Suprapubic skin (tissue), 4 donors: ENCODE data around the gene CCDC73. TPM values are rescaled to one million over a fixed set of nuclear protein-coding genes. Genes with fewer than 3 reads are reported as not detected.
"Not testable (repeated sequence)": the region's sequence is repeated elsewhere in the genome, so short reads cannot be mapped to it uniquely, and the experiment has no call there.

ENCODE experiments used
- DNase-seq, 2 donors: peaks; one replicate each; pipeline ENCODE4 v3.0.0-alpha.2; 2019; ENCODE audit warnings: low spot score in 2 of 2
- H3K27ac ChIP-seq: fragments of 200-600 bp; sonication (generic); one replicate; pipeline ENCODE4 v1.5.1; 2019
- H3K27me3 ChIP-seq: fragments of 200-600 bp; sonication (generic); one replicate; pipeline ENCODE4 v1.5.1; 2019
- H3K36me3 ChIP-seq: fragments of 200-600 bp; sonication (generic); one replicate; pipeline ENCODE4 v1.5.1; 2019
- H3K4me1 ChIP-seq: fragments of 200-600 bp; sonication (generic); one replicate; pipeline ENCODE4 v1.5.1; 2019
- H3K4me3 ChIP-seq: fragments of 200-600 bp; sonication (generic); one replicate; pipeline ENCODE4 v1.5.1; 2019; ENCODE audit warnings: mild to moderate bottlenecking
- H3K9me3 ChIP-seq: fragments of 200-600 bp; sonication (generic); one replicate; pipeline ENCODE4 v1.5.1; 2019
- CTCF ChIP-seq, 2 donors: fragments of 200-600 bp in 1 of 2; fragments of 450-650 bp in 1 of 2; sonication (generic) in 1 of 2; IDR thresholded peaks; one replicate each; pipeline ENCODE4 v1.5.1; 2016 to 2019; ENCODE audit warnings: antibody characterized with exemption in 2 of 2, mild to moderate bottlenecking in 1 of 2, moderate library complexity in 1 of 2
- EP300 ChIP-seq: sonication (generic); formaldehyde crosslinking; IDR thresholded peaks from one replicate; pipeline ENCODE4 v1.6.1; 2017; ENCODE audit warnings: antibody characterized with exemption
- POLR2A ChIP-seq, 2 donors: fragments of 450-650 bp; IDR thresholded peaks; one replicate each; pipeline ENCODE4 v1.6.1; 2017; ENCODE audit warnings: antibody characterized with exemption in 2 of 2, mild to moderate bottlenecking in 2 of 2, moderate library complexity in 2 of 2
- POLR2AphosphoS5 ChIP-seq, 3 donors: sonication (generic); formaldehyde crosslinking; IDR thresholded peaks; one replicate each; pipeline ENCODE4 v1.6.1; 2017; ENCODE audit warnings: antibody characterized with exemption in 3 of 3
- WGBS: methylation state at CpG from one replicate; pipeline ENCODE4 v1.1.5; 2018; 5-methylcytosine and 5-hydroxymethylcytosine counted together
- total RNA-seq, 4 donors: library from RNA; depleted of rRNA; stranded (reverse); fragments of >200 nt; gene quantifications; one replicate each; pipeline ENCODE4 v1.1.0, GENCODE V29; 2016

The CCDC73 gene
- total RNA-seq, 4 donors from 2014 or later: not detected

GRCh38 chr11:32729976-32730375 is 64.5 kb downstream of the CCDC73 start:
- H3K4me3 ChIP-seq: no peak overlapping the region
- H3K27ac ChIP-seq: no peak overlapping the region
- H3K4me1 ChIP-seq: no peaks in the 10 kb centered on the region
- 86% methylated on average over 1 of the region's 1 CpG for whole genome bisulfite sequencing
- no peaks in the 10 kb centered on the region for H3K36me3 ChIP-seq
- TF ChIP-seq POLR2A (IDR thresholded peaks at IDR 0.05) (no peak), EP300 (no peak)
- no peak for DNase-seq
- H3K27me3 ChIP-seq: no peaks in the 10 kb centered on the region
- peaks cover 2% of the 10 kb centered on the region for H3K9me3 ChIP-seq

GRCh38 chr11:32723332-32723731 is 71.1 kb downstream of the CCDC73 start:
- no peak for TF ChIP-seq CTCF (IDR thresholded peaks at IDR 0.05)
- no peak for TF ChIP-seq POLR2A (IDR thresholded peaks at IDR 0.05)
- TF ChIP-seq EP300: no peak
- 63% methylated on average over 3 of the region's 3 CpGs for WGBS
- no peak for DNase-seq
- Histone ChIP-seq H3K9me3 (peaks cover 1% of the 10 kb centered on the region), H3K27me3 (peaks cover 3% of the 10 kb centered on the region), H3K36me3 (no peaks in the 10 kb centered on the region), H3K27ac (no peak overlapping the region), H3K4me1 (no peaks in the 10 kb centered on the region), H3K4me3 (no peak overlapping the region)

- TF ChIP-seq CTCF (IDR thresholded peaks at IDR 0.05) (no peak), POLR2A (IDR thresholded peaks at IDR 0.05) (no peak), POLR2AphosphoS5 (IDR thresholded peaks at IDR 0.05) (no peak), EP300 (no peak)
- no peak overlapping the region for H3K27ac ChIP-seq
- peaks cover 4% of the 10 kb centered on the region for H3K27me3 ChIP-seq
- no peaks in the 10 kb centered on the region for H3K4me1 ChIP-seq
- no peaks in the 10 kb centered on the region for H3K9me3 ChIP-seq
- no peak for DNase-seq
- no peak overlapping the region for H3K4me3 ChIP-seq
- H3K36me3 ChIP-seq: no peaks in the 10 kb centered on the region
These were observed 72.2 kb downstream of the CCDC73 start for GRCh38 chr11:32722255-32722654.

GRCh38 chr11:32713496-32713895 is 81.0 kb downstream of the CCDC73 start:
- Histone ChIP-seq H3K9me3 (no peaks in the 10 kb centered on the region), H3K27me3 (peaks cover 2% of the 10 kb centered on the region), H3K27ac (no peak overlapping the region), H3K4me3 (no peak overlapping the region), H3K4me1 (no peaks in the 10 kb centered on the region), H3K36me3 (no peaks in the 10 kb centered on the region)
- WGBS: 23% methylated on average over 1 of the region's 1 CpG
- DNase-seq: no peak
- TF ChIP-seq POLR2A (IDR thresholded peaks at IDR 0.05) (no peak), EP300 (no peak), CTCF (IDR thresholded peaks at IDR 0.05) (no peak), POLR2AphosphoS5 (IDR thresholded peaks at IDR 0.05) (no peak)

- H3K36me3 ChIP-seq, H3K4me1 ChIP-seq, H3K27me3 ChIP-seq, H3K4me3 ChIP-seq, H3K27ac ChIP-seq, H3K9me3 ChIP-seq, DNase-seq: not testable (repeated sequence)
- 84% methylated on average over 3 of the region's 3 CpGs for WGBS
These were observed 85.5 kb downstream of the CCDC73 start for GRCh38 chr11:32708978-32709377.

GRCh38 chr11:32706985-32707741 is 87.3 kb downstream of the CCDC73 start:
- Histone ChIP-seq H3K27ac (no peak overlapping the region), H3K4me3 (no peak overlapping the region), H3K9me3 (no peaks in the 10 kb centered on the region), H3K36me3 (no peaks in the 10 kb centered on the region), H3K27me3 (no peaks in the 10 kb centered on the region), H3K4me1 (no peaks in the 10 kb centered on the region)
- 57% methylated on average over 7 of the region's 7 CpGs for WGBS
- DNase-seq: no peak
- TF ChIP-seq EP300 (no peak), CTCF (IDR thresholded peaks at IDR 0.05) (no peak), POLR2AphosphoS5 (IDR thresholded peaks at IDR 0.05) (no peak), POLR2A (IDR thresholded peaks at IDR 0.05) (no peak)
